H1 (cell line): ENCODE measurements around the gene LDLRAD4. TPM values are rescaled to one million over a fixed set of nuclear protein-coding genes. Genes with fewer than 3 reads are reported as not detected.

Experiments used
- CTCF ChIA-PET: fragments of 300-600 bp; sonication (Branson Sonifier 250); formaldehyde crosslinking; loops from one replicate; lab custom pipeline; 2021; ENCODE audit not compliant: partially characterized antibody; lab: Charles Lee
- POLR2A ChIA-PET: fragments of 300-600 bp; sonication (Branson Sonifier 250); formaldehyde crosslinking; loops from one replicate; lab custom pipeline; 2021; ENCODE audit warnings: inconsistent platforms; ENCODE audit not compliant: partially characterized antibody; lab: Charles Lee
- DNase-seq, 2 experiments: peaks; one replicate each; pipeline versions ENCODE4 v3.0.0 to v3.0.0-alpha.2; 2010 to 2022; ENCODE audit warnings: low spot score in 2 of 2, low read depth in 1 of 2, mixed read lengths in 1 of 2
- FAIRE-seq: peaks from 2 replicates; lab custom pipeline; 2011; peaks lifted over from hg19 to GRCh38; lab: Jason Lieb, UNC
- H2AFZ ChIP-seq: 2 replicates; pipeline ENCODE4 v1.8.1; 2012; ENCODE audit warnings: low read length, inconsistent platforms
- H2AK5ac ChIP-seq: 2 replicates; pipeline ENCODE4 v1.6.1; 2013; ENCODE audit warnings: low read depth, low read length
- H2BK120ac ChIP-seq: replicated peaks from 2 replicates; pipeline ENCODE3; 2013; ENCODE audit warnings: low read depth, low read length, inconsistent platforms
- H2BK12ac ChIP-seq: 2 replicates; pipeline ENCODE4 v1.6.1; 2013; ENCODE audit warnings: low read depth, low read length
- H2BK15ac ChIP-seq: 2 replicates; pipeline ENCODE4 v1.6.1; 2013; ENCODE audit warnings: low read length
- H2BK20ac ChIP-seq: 2 replicates; pipeline ENCODE4 v1.6.1; 2013; ENCODE audit warnings: low read length
- H2BK5ac ChIP-seq: 2 replicates; pipeline ENCODE4 v1.6.1; 2013; ENCODE audit warnings: low read depth, low read length
- H3K14ac ChIP-seq: 2 replicates; pipeline ENCODE4 v1.6.1; 2013; ENCODE audit warnings: inconsistent platforms; ENCODE audit not compliant: insufficient read length
- H3K18ac ChIP-seq: 2 replicates; pipeline ENCODE4 v1.6.1; 2013; ENCODE audit warnings: low read length; ENCODE audit errors: extremely low read depth
- H3K23ac ChIP-seq: 2 replicates; pipeline ENCODE4 v1.6.1; 2013; ENCODE audit warnings: inconsistent platforms; ENCODE audit not compliant: insufficient read length
- H3K23me2 ChIP-seq: 2 replicates; pipeline ENCODE4 v1.6.1; 2013; ENCODE audit warnings: low read depth, low read length
- H3K27ac ChIP-seq: 2 replicates; pipeline ENCODE4 v1.6.1; 2011; ENCODE audit warnings: low read depth, low read length, inconsistent platforms
- H3K27me3 ChIP-seq, 4 experiments: replicated peaks in 1 of 4; 1 replicate in 1 of 4; 2 replicates in 3 of 4; pipeline versions ENCODE4 v1.6.1 to v1.8.1; 2011 to 2013; ENCODE audit warnings: low read length in 3 of 4, mild to moderate bottlenecking in 3 of 4, inconsistent platforms in 2 of 4, mixed read lengths in 2 of 4, moderate library complexity in 1 of 4; ENCODE audit not compliant: control insufficient read depth in 3 of 4, insufficient read depth in 3 of 4; ENCODE audit errors: extremely low read depth in 1 of 4
- H3K36me3 ChIP-seq, 4 experiments: 2 replicates each; pipeline versions ENCODE4 v1.6.1 to v1.8.1; 2011 to 2013; ENCODE audit warnings: mild to moderate bottlenecking in 4 of 4, low read length in 3 of 4, moderate library complexity in 2 of 4, control low read depth in 1 of 4, inconsistent platforms in 1 of 4; ENCODE audit not compliant: insufficient read depth in 4 of 4, control insufficient read depth in 2 of 4
- H3K4ac ChIP-seq: replicated peaks from 2 replicates; pipeline ENCODE3; 2013; ENCODE audit warnings: low read length, low read depth, mixed read lengths, inconsistent platforms; ENCODE audit not compliant: insufficient read length
- H3K4me1 ChIP-seq, 4 experiments: replicated peaks in 1 of 4; 1 replicate in 1 of 4; 2 replicates in 3 of 4; pipeline versions ENCODE4 v1.6.1 to v1.8.1; 2011 to 2013; ENCODE audit warnings: low read length in 3 of 4, inconsistent platforms in 2 of 4, mixed read lengths in 1 of 4; ENCODE audit not compliant: insufficient read depth in 4 of 4, control insufficient read depth in 3 of 4
- H3K4me2 ChIP-seq, 2 experiments: 2 replicates each; pipeline versions ENCODE4 v1.6.1 to v1.8.1; 2011 to 2013; ENCODE audit warnings: low read depth in 2 of 2, low read length in 2 of 2, control low read depth in 1 of 2, inconsistent platforms in 1 of 2, mild to moderate bottlenecking in 1 of 2; ENCODE audit not compliant: insufficient read depth in 1 of 2
- H3K4me3 ChIP-seq, 4 experiments: fragments of 200-600, 300-600 bp in 1 of 4; sonication (generic), shearing (Covaris generic), sonication (Bioruptor Twin) in 1 of 4; 2 replicates each; pipeline versions ENCODE4 v1.5.1 to v1.8.1; 2011 to 2016; ENCODE audit warnings: low read length in 4 of 4, low read depth in 3 of 4, control low read depth in 2 of 4, inconsistent platforms in 2 of 4, mild to moderate bottlenecking in 2 of 4, mixed read lengths in 1 of 4, moderate library complexity in 1 of 4; ENCODE audit not compliant: insufficient read depth in 2 of 4; ENCODE audit errors: extremely low read depth in 1 of 4
- H3K56ac ChIP-seq: replicated peaks from 2 replicates; pipeline ENCODE3; 2013; ENCODE audit warnings: low read depth, mild to moderate bottlenecking, mixed read lengths, low read length, inconsistent platforms; ENCODE audit not compliant: insufficient read length
- H3K79me1 ChIP-seq: 2 replicates; pipeline ENCODE4 v1.6.1; 2013; ENCODE audit warnings: low read depth, low read length, control low read depth
- H3K79me2 ChIP-seq, 2 experiments: 2 replicates each; pipeline versions ENCODE4 v1.6.1 to v1.8.1; 2012 to 2013; ENCODE audit warnings: low read length in 2 of 2, mild to moderate bottlenecking in 2 of 2, inconsistent platforms in 1 of 2; ENCODE audit not compliant: insufficient read depth in 2 of 2, control insufficient read depth in 1 of 2
- H3K9ac ChIP-seq, 4 experiments: replicated peaks in 1 of 4; 1 replicate in 1 of 4; 2 replicates in 3 of 4; pipeline versions ENCODE4 v1.6.1 to v1.8.1; 2011 to 2013; ENCODE audit warnings: low read depth in 3 of 4, low read length in 3 of 4, control low read depth in 2 of 4, mild to moderate bottlenecking in 2 of 4, moderate library complexity in 2 of 4, inconsistent platforms in 1 of 4; ENCODE audit errors: extremely low read depth in 1 of 4
- H3K9me3 ChIP-seq, 2 experiments: 2 replicates each; pipeline versions ENCODE4 v1.6.1 to v1.8.1; 2012 to 2013; ENCODE audit warnings: mild to moderate bottlenecking in 2 of 2, moderate library complexity in 2 of 2, control low read depth in 1 of 2, inconsistent platforms in 1 of 2, low read depth in 1 of 2, low read length in 1 of 2, mixed read lengths in 1 of 2; ENCODE audit not compliant: insufficient read depth in 2 of 2
- H4K20me1 ChIP-seq, 2 experiments: replicated peaks in 1 of 2; 2 replicates each; pipeline versions ENCODE3 to v1.8.1; 2011 to 2013; ENCODE audit warnings: inconsistent platforms in 2 of 2, low read length in 2 of 2, mild to moderate bottlenecking in 1 of 2; ENCODE audit not compliant: insufficient read depth in 2 of 2, control insufficient read depth in 1 of 2
- H4K5ac ChIP-seq: 2 replicates; pipeline ENCODE4 v1.6.1; 2013; ENCODE audit warnings: low read length, low read depth, mixed read lengths, inconsistent platforms; ENCODE audit not compliant: insufficient read length
- H4K8ac ChIP-seq: 2 replicates; pipeline ENCODE4 v1.8.0; 2013; ENCODE audit warnings: mild to moderate bottlenecking, moderate library complexity, low read length, inconsistent platforms; ENCODE audit not compliant: insufficient read depth; ENCODE audit errors: extremely low read depth
- H4K91ac ChIP-seq: replicated peaks from 2 replicates; pipeline ENCODE3; 2013; ENCODE audit warnings: low read length, mixed read lengths, inconsistent platforms; ENCODE audit not compliant: insufficient read length
- BACH1 ChIP-seq: IDR thresholded peaks from 2 replicates; pipeline ENCODE4 v1.6.1; 2012; ENCODE audit warnings: low read length, improper control_type of control experiment
- BRCA1 ChIP-seq: IDR thresholded peaks from 2 replicates; pipeline ENCODE4 v1.6.1; 2012; ENCODE audit warnings: low read depth, low read length, improper control_type of control experiment
- CTBP2 ChIP-seq: IDR thresholded peaks from 2 replicates; pipeline ENCODE4 v1.7.0; 2011; ENCODE audit warnings: borderline replicate concordance, mild to moderate bottlenecking, moderate library complexity, mixed read lengths, low read length; ENCODE audit not compliant: insufficient read depth, insufficient read length
- EGR1 ChIP-seq: IDR thresholded peaks from 2 replicates; pipeline ENCODE4 v1.6.1; 2011; ENCODE audit warnings: low read depth, low read length, borderline replicate concordance
- KDM5A ChIP-seq: fragments of 200-600 bp; IDR thresholded peaks from 2 replicates; pipeline ENCODE4 v1.7.1; 2012; ENCODE audit warnings: mild to moderate bottlenecking, low read length, inconsistent platforms, mixed read lengths
- PHF8 ChIP-seq: fragments of 200-600 bp; sonication (generic); conservative IDR thresholded peaks from 2 replicates; pipeline ENCODE4 v1.7.1; 2012; ENCODE audit warnings: low read depth, mild to moderate bottlenecking, inconsistent platforms, low read length, moderate library complexity
- RAD21 ChIP-seq, 2 experiments: IDR thresholded peaks in 1 of 2; conservative IDR thresholded peaks in 1 of 2; 2 replicates each; pipeline ENCODE4 v1.6.1; 2011; ENCODE audit warnings: low read depth in 2 of 2, low read length in 2 of 2, improper control_type of control experiment in 1 of 2, inconsistent platforms in 1 of 2, mild to moderate bottlenecking in 1 of 2, moderate library complexity in 1 of 2
- SP1 ChIP-seq: IDR thresholded peaks from 2 replicates; pipeline ENCODE4 v1.6.1; 2011; ENCODE audit warnings: low read depth, low read length
- SUZ12 ChIP-seq: fragments of 200-600 bp; sonication (generic); IDR thresholded peaks from 2 replicates; pipeline ENCODE4 v1.6.1; 2012; ENCODE audit warnings: mild to moderate bottlenecking, inconsistent platforms, low read length, moderate library complexity, mixed read lengths
- WGBS, 2 experiments: shearing (Covaris generic) in 1 of 2; methylation state at CpG; one replicate each; pipeline versions ENCODE4 v1.1.6 to v1.1.7; 2013 to 2015; ENCODE audit warnings: low lambda C conversion rate in 2 of 2, mixed read lengths in 2 of 2, inconsistent platforms in 1 of 2, low coverage in 1 of 2, missing lambda C conversion rate in 1 of 2; ENCODE audit not compliant: insufficient replicate concordance in 2 of 2, insufficient coverage in 1 of 2, insufficient read length in 1 of 2; ENCODE audit errors: extremely low coverage in 1 of 2, missing lambda C conversion rate in 1 of 2; 5-methylcytosine and 5-hydroxymethylcytosine counted together
- polyA plus RNA-seq, 7 experiments: library from polyadenylated mRNA; depleted of rRNA in 3 of 7; stranded (reverse) in 5 of 7; unstranded in 2 of 7; fragments of >200 nt in 5 of 7; fragments of 200-250 nt in 2 of 7; gene quantifications; 1 replicate in 5 of 7; 2 replicates in 1 of 7; 4 replicates in 1 of 7; pipeline versions ENCODE4 v1.2.1 to v1.2.3, GENCODE V29; 2011 to 2013; ENCODE audit warnings: missing spikeins in 2 of 7, mixed read lengths in 2 of 7
- total RNA-seq: library from RNA; stranded (reverse); fragmentation: NEBNext Ultra II Directional; extraction: Animal tissue kit (Norgen Biotek cat#: 25700); gene quantifications from 2 replicates; pipeline ENCODE4 v1.2.1, GENCODE V29; 2021
- TF ChIP-seq, protein P1 (sequence below): IDR thresholded peaks from 2 replicates; pipeline ENCODE4 v1.6.1; 2011; ENCODE audit warnings: low read length, improper control_type of control experiment

Gene LDLRAD4
- total and polyA plus RNA-seq, 2 of the 8 experiments (the other 6 are each of a cell fraction or from before 2014, with no cell fraction given) = 0.77 to 1.4 TPM

DNA sequence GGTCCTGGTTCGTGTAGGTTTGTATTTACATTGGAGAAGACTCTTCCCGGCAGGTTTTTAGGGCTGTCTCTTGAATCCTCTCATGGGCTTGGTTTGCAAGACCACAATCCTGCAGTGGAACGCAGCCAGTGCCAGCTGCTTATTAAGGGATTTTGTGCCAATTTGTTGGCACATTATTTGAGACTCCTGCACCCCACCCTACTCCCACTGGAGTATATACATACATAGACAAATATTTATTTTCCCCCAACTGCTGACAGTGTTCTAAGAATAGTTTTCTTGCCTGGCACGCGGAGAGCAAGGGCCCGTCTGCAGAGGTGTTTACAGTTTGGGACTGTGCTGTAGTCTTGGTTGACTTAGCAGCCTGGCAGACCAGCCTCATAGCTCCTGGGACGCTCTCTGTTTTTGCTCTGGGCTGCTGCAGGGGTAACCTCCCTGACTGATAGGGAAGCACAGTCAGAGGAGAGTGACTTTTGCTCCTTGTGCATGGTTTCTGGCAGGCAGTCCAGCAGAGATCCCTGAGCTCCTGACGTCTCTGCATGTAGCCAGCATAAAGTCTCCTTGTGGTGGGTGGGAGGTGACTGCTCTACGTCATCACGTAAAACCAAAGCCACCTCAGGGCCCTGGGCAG lies 1.9 kb downstream of the LDLRAD4 start:
- H3K4me1 ChIP-seq = peaks cover 0 to 10% (median 5%) of the 10 kb centered on the region in 4 experiments; a peak in 4 of 7 replicates
- H2BK20ac ChIP-seq = no peak overlapping the region
- ChIA-PET POLR2A (no interaction called here), CTCF (interaction anchor here (0.6 to 1.4 kb wide), 3 partner anchors 19 to 218 kb away, joined by 3 to 4 read pairs (median 3); no protein-coding TSS in a partner anchor)
- no peaks in the 10 kb centered on the region for H3K36me3 ChIP-seq
- H3K18ac ChIP-seq = no peak overlapping the region
- no peak overlapping the region for H2BK15ac ChIP-seq
- H3K4me2 ChIP-seq = no peak overlapping the region
- H3K23me2 ChIP-seq = peaks cover 14% of the 10 kb centered on the region; the same call in 1 of the 2 replicates
- H3K79me1 ChIP-seq = no peaks in the 10 kb centered on the region
- no peak overlapping the region for H2BK120ac ChIP-seq
- no peaks in the 10 kb centered on the region for H4K20me1 ChIP-seq
- no peak overlapping the region for H3K23ac ChIP-seq
- H3K27ac ChIP-seq = no peak overlapping the region
- no peak overlapping the region for H3K4me3 ChIP-seq
- no peaks in the 10 kb centered on the region for H3K79me2 ChIP-seq
- H4K5ac ChIP-seq = no peak overlapping the region
- DNase-seq = no peak
- no peak overlapping the region for H3K14ac ChIP-seq
- no peak overlapping the region for H2BK12ac ChIP-seq
- 81% methylated on average over 10 of the region's 10 CpGs; no CpG with 5 or more reads in 1 of the 2 experiments for WGBS, 2 experiments
- H2BK5ac ChIP-seq = no peak overlapping the region
- no peak overlapping the region for H3K56ac ChIP-seq
- H4K8ac ChIP-seq = no peak overlapping the region
- H2AK5ac ChIP-seq = no peak overlapping the region
- H3K9me3 ChIP-seq = no peaks in the 10 kb centered on the region
- H3K27me3 ChIP-seq = peaks cover 10 to 36% (median 30%) of the 10 kb centered on the region in 4 experiments
- H3K4ac ChIP-seq = no peak overlapping the region
- FAIRE-seq = no peak
- H2AFZ ChIP-seq = no peak overlapping the region
- H4K91ac ChIP-seq = no peak overlapping the region
- H3K9ac ChIP-seq = no peak overlapping the region
- TF ChIP-seq EGR1 = no peak
- TF ChIP-seq KDM5A = no peak
- no peak for TF ChIP-seq CTBP2
- no peak for TF ChIP-seq BACH1
- no peak for TF ChIP-seq PHF8
- TF ChIP-seq SP1 = no peak
- TF ChIP-seq RAD21 (IDR thresholded peaks at IDR 0.05 in 1 of 2, conservative IDR thresholded peaks at IDR 0.05 in 1 of 2; ENCODE audit: low read depth in 2 of 2, low read length in 2 of 2) = no peak
- no peak for TF ChIP-seq SUZ12
- no peak for TF ChIP-seq BRCA1
- TF ChIP-seq, protein P1, sequence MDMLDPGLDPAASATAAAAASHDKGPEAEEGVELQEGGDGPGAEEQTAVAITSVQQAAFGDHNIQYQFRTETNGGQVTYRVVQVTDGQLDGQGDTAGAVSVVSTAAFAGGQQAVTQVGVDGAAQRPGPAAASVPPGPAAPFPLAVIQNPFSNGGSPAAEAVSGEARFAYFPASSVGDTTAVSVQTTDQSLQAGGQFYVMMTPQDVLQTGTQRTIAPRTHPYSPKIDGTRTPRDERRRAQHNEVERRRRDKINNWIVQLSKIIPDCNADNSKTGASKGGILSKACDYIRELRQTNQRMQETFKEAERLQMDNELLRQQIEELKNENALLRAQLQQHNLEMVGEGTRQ = no peak
